MM.1S (cell line): ENCODE data around the gene CDC14A.

Source experiments
- DNase-seq: peaks from one replicate; pipeline ENCODE4 v3.0.0-alpha.2; 2015
- H2AFZ ChIP-seq: fragments of 300-600 bp; sonication (generic); 2 replicates; pipeline ENCODE4 v1.6.0; 2016; ENCODE audit warnings: antibody characterized with exemption, low read length
- H3F3A ChIP-seq: fragments of 300-600 bp; sonication (generic); 2 replicates; pipeline ENCODE4 v1.6.1; 2016; ENCODE audit warnings: mild to moderate bottlenecking, antibody characterized with exemption, low read length, moderate library complexity, mixed read lengths; ENCODE audit not compliant: insufficient read depth
- H3K27ac ChIP-seq: fragments of 300-600 bp; sonication (generic); 2 replicates; pipeline ENCODE4 v1.5.1; 2016; ENCODE audit warnings: mild to moderate bottlenecking, low read length
- H3K27me3 ChIP-seq: fragments of 300-600 bp; sonication (generic); replicated peaks from 2 replicates; pipeline ENCODE4 v1.6.0; 2016; ENCODE audit warnings: low read length; ENCODE audit not compliant: insufficient read depth
- H3K36me3 ChIP-seq: fragments of 300-600 bp; sonication (generic); replicated peaks from 2 replicates; pipeline ENCODE4 v1.6.1; 2016; ENCODE audit warnings: mild to moderate bottlenecking, low read length, mixed read lengths; ENCODE audit not compliant: insufficient read depth
- H3K4me1 ChIP-seq: fragments of 300-600 bp; sonication (generic); 2 replicates; pipeline ENCODE4 v1.6.1; 2016; ENCODE audit warnings: low read length, mixed read lengths
- H3K4me2 ChIP-seq: fragments of 300-600 bp; sonication (generic); 2 replicates; pipeline ENCODE4 v1.6.0; 2016; ENCODE audit warnings: low read depth, low read length
- H3K4me3 ChIP-seq: fragments of 300-600 bp; sonication (generic); 2 replicates; pipeline ENCODE4 v1.5.1; 2016; ENCODE audit warnings: low read length, mixed read lengths
- H3K79me2 ChIP-seq: fragments of 300-600 bp; sonication (generic); 2 replicates; pipeline ENCODE4 v1.6.1; 2016; ENCODE audit warnings: mixed run types, low read length, mixed read lengths
- H3K9ac ChIP-seq: fragments of 300-600 bp; sonication (generic); 2 replicates; pipeline ENCODE4 v1.6.1; 2016; ENCODE audit warnings: low read length, mixed read lengths
- H3K9me2 ChIP-seq: fragments of 300-600 bp; sonication (generic); replicated peaks from 2 replicates; pipeline ENCODE4 v1.6.1; 2016; ENCODE audit warnings: mild to moderate bottlenecking, low read length, mixed read lengths; ENCODE audit not compliant: insufficient read depth
- H3K9me3 ChIP-seq: fragments of 300-600 bp; sonication (generic); replicated peaks from 2 replicates; pipeline ENCODE4 v1.6.1; 2016; ENCODE audit warnings: mild to moderate bottlenecking, low read length, mixed read lengths; ENCODE audit not compliant: insufficient read depth
- H4K20me1 ChIP-seq: fragments of 300-600 bp; sonication (generic); 2 replicates; pipeline ENCODE4 v1.6.1; 2016; ENCODE audit warnings: mild to moderate bottlenecking, low read length, moderate library complexity, mixed read lengths; ENCODE audit not compliant: insufficient read depth
- EZH2 ChIP-seq: fragments of 300-600 bp; sonication (generic); optimal IDR thresholded peaks from 2 replicates; pipeline ENCODE3; 2017; ENCODE audit warnings: low read depth, mild to moderate bottlenecking, antibody characterized with exemption, low read length, mixed read lengths
- EZH2phosphoT487 ChIP-seq: fragments of 300-600 bp; sonication (generic); IDR thresholded peaks from 2 replicates; pipeline ENCODE4 v1.6.1; 2018; ENCODE audit warnings: antibody characterized with exemption, low read length
- TF ChIP-seq, protein P1 (sequence below): fragments of 300-600 bp; sonication (generic); IDR thresholded peaks from 2 replicates; pipeline ENCODE4 v1.5.1; 2016; ENCODE audit warnings: antibody characterized with exemption, low read length, mixed read lengths

The CDC14A gene

DNA sequence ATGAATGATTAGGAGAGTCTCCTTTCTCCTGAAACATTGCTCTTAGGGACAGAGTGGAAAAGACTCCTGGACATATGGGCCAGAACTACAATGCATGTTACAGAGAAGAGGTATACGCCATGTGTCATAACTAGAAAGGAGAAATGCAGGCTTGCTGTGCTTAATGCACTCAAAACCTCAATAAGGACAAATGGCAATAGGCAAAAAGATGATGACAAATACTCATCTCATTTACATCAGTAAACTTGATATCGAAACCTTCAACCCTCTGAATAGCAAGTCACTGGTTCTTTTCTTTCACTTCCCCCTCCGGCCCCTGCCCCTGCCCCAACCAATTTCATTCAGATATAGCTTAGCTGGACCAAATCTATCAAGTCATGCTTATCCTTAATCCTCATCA is 183.7 kb downstream of the CDC14A start:
- Histone ChIP-seq H3K9me2 (no peaks in the 10 kb centered on the region), H3K4me3 (no peak overlapping the region), H3K9ac (no peak overlapping the region), H3K36me3 (no peaks in the 10 kb centered on the region), H3F3A (peaks cover 5% of the 10 kb centered on the region; the same call in 1 of the 2 replicates), H2AFZ (no peak overlapping the region), H3K27me3 (0 out of 2 replicates have a peak, but pooled peaks cover 4% of the 10 kb centered on the region), H3K9me3 (no peaks in the 10 kb centered on the region), H4K20me1 (no peaks in the 10 kb centered on the region), H3K4me1 (peaks cover 17% of the 10 kb centered on the region), H3K4me2 (peak overlapping the region; percentile 52), H3K27ac (peak overlapping the region; percentile 65; the same call in 1 of the 2 replicates), H3K79me2 (no peaks in the 10 kb centered on the region)
- peak; percentile 34 for DNase-seq
- TF ChIP-seq EZH2 (no peak), EZH2phosphoT487 (no peak)
- TF ChIP-seq, protein P1, sequence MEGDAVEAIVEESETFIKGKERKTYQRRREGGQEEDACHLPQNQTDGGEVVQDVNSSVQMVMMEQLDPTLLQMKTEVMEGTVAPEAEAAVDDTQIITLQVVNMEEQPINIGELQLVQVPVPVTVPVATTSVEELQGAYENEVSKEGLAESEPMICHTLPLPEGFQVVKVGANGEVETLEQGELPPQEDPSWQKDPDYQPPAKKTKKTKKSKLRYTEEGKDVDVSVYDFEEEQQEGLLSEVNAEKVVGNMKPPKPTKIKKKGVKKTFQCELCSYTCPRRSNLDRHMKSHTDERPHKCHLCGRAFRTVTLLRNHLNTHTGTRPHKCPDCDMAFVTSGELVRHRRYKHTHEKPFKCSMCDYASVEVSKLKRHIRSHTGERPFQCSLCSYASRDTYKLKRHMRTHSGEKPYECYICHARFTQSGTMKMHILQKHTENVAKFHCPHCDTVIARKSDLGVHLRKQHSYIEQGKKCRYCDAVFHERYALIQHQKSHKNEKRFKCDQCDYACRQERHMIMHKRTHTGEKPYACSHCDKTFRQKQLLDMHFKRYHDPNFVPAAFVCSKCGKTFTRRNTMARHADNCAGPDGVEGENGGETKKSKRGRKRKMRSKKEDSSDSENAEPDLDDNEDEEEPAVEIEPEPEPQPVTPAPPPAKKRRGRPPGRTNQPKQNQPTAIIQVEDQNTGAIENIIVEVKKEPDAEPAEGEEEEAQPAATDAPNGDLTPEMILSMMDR = no peak

DNA sequence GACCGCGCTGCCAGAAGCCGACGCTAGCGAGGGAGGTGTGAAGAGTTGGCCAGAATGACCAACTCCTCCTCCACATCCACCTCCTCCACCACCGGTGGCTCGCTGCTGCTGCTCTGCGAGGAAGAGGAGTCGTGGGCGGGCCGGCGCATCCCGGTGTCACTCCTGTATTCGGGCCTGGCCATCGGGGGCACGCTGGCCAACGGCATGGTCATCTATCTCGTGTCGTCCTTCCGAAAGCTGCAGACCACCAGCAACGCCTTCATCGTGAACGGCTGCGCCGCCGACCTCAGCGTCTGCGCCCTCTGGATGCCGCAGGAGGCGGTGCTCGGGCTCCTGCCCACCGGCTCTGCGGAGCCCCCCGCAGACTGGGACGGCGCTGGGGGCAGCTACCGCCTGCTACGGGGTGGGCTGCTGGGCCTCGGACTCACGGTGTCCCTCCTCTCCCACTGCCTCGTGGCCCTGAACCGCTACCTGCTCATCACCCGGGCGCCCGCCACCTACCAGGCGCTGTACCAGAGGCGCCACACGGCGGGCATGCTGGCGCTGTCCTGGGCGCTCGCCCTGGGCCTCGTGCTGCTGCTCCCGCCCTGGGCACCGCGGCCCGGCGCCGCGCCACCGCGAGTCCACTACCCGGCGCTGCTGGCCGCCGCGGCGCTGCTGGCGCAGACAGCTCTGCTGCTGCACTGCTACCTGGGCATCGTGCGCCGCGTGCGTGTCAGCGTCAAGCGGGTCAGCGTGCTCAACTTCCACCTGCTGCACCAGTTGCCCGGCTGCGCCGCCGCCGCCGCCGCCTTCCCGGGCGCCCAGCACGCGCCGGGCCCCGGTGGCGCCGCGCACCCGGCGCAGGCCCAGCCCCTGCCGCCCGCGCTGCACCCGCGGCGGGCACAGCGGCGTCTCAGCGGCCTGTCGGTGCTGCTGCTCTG is 186.9 kb downstream of the CDC14A start:
- H3K4me1 ChIP-seq = peaks cover 12% of the 10 kb centered on the region
- 0 out of 2 replicates have a peak, but pooled peaks cover 5% of the 10 kb centered on the region for H3F3A ChIP-seq
- no peaks in the 10 kb centered on the region for H3K9me3 ChIP-seq
- no peaks in the 10 kb centered on the region for H4K20me1 ChIP-seq
- H3K4me3 ChIP-seq = peak overlapping the region; percentile 31; the same call in 1 of the 2 replicates
- no peaks in the 10 kb centered on the region for H3K9me2 ChIP-seq
- no peak overlapping the region for H2AFZ ChIP-seq
- H3K36me3 ChIP-seq = no peaks in the 10 kb centered on the region
- no peak overlapping the region for H3K27ac ChIP-seq
- 0 out of 2 replicates have a peak, but pooled peaks cover 4% of the 10 kb centered on the region for H3K27me3 ChIP-seq
- TF ChIP-seq EZH2 (no peak), EZH2phosphoT487 (no peak)
- TF ChIP-seq, protein P1 = no peak
- H3K79me2 ChIP-seq = no peaks in the 10 kb centered on the region
- peak overlapping the region; percentile 27; the same call in 1 of the 2 replicates for H3K4me2 ChIP-seq
- DNase-seq = peak; percentile 6
- no peak overlapping the region for H3K9ac ChIP-seq

DNA sequence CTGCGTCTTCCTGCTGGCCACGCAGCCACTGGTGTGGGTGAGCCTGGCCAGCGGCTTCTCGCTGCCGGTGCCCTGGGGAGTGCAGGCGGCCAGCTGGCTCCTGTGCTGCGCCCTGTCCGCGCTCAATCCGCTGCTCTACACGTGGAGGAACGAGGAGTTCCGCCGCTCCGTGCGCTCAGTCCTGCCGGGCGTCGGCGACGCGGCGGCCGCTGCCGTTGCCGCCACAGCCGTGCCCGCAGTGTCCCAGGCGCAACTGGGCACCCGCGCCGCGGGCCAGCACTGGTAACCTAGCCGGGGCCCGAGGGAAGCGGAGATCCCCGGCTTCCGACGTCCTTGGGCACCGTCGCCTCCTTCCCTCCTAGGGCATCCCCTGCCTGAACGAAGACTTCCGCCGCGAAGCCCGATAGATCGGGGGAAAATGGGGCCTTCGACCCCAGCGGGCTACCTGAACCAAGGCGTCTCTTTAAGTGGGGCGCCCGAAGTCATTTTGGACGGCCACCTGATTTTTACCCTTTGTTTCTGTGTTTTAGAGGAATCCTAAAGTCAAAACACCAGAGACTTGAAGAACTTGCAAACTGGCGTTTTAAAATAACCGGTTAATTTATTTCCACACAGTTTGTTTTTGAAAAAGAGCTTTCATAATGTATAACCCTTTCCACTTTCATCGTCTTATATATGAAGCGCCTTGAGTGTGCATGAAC is 187.7 kb downstream of the CDC14A start:
- peak overlapping the region; percentile 27; the same call in 1 of the 2 replicates for H3K4me2 ChIP-seq
- H3K27me3 ChIP-seq = 0 out of 2 replicates have a peak, but pooled peaks cover 4% of the 10 kb centered on the region
- no peak overlapping the region for H2AFZ ChIP-seq
- no peaks in the 10 kb centered on the region for H3K79me2 ChIP-seq
- 0 out of 2 replicates have a peak, but pooled peaks cover 5% of the 10 kb centered on the region for H3F3A ChIP-seq
- no peaks in the 10 kb centered on the region for H4K20me1 ChIP-seq
- TF ChIP-seq EZH2 = no peak
- TF ChIP-seq, protein P1 = no peak
- TF ChIP-seq EZH2phosphoT487 = no peak
- H3K9me3 ChIP-seq = no peaks in the 10 kb centered on the region
- no peak overlapping the region for H3K27ac ChIP-seq
- no peak overlapping the region for H3K9ac ChIP-seq
- peaks cover 9% of the 10 kb centered on the region for H3K4me1 ChIP-seq
- peak overlapping the region; percentile 31; the same call in 1 of the 2 replicates for H3K4me3 ChIP-seq
- no peaks in the 10 kb centered on the region for H3K36me3 ChIP-seq
- no peak for DNase-seq
- no peaks in the 10 kb centered on the region for H3K9me2 ChIP-seq
